ENCODE results near the gene ATN1. TPM values are rescaled to one million over a fixed set of nuclear protein-coding genes. Genes with fewer than 3 reads are reported as not detected.

ATN1 gene
- total and polyA plus RNA-seq, 2 of the 4 experiments (the other 2 are of a cell fraction) = 3.4 to 58.7 TPM

GRCh38 chr12:6979021-6979420 lies 51.3 kb downstream of the ATN1 start:
- intact Hi-C loops (cut with micrococcal nuclease) (no loop called here), dilution Hi-C loops (cut with HindIII; ENCODE audit: low sequenced_read_pairs, unreplicated experiment) (no loop called here), in situ Hi-C loops (cut with MboI; ENCODE audit: low sequenced_read_pairs) (no loop called here)
- Histone ChIP-seq H3K4me1 (ENCODE audit: control insufficient read depth, insufficient read depth, low read length) (no peaks in the 10 kb centered on the region), H2BK15ac (ENCODE audit: low read depth, low read length) (no peak overlapping the region), H4K20me1 (ENCODE audit: insufficient read depth, low read length) (no peaks in the 10 kb centered on the region), H3K4me3 (ENCODE audit: insufficient read depth, low read depth, low read length) (no peak overlapping the region), H2AK9ac (replicated peaks; ENCODE audit: low read depth, low read length, poor library complexity) (no peak overlapping the region), H4K5ac (ENCODE audit: low read depth, low read length) (no peak overlapping the region), H3K4me2 (ENCODE audit: low read depth, low read length) (no peak overlapping the region), H3K18ac (ENCODE audit: low read depth, low read length) (no peak overlapping the region), H3K14ac (replicated peaks; ENCODE audit: low read depth, low read length) (no peak overlapping the region), H3K9me1 (ENCODE audit: insufficient read depth, low read length) (peaks cover 3% of the 10 kb centered on the region; the same call in 1 of the 2 replicates), H2BK20ac (ENCODE audit: low read depth, low read length) (no peak overlapping the region), H3K23ac (ENCODE audit: low read depth, low read length) (no peak overlapping the region), H3K9me3 (ENCODE audit: control insufficient read depth, insufficient read depth, low read length) (no peaks in the 10 kb centered on the region), H2BK5ac (ENCODE audit: low read depth, low read length, poor library complexity, severe bottlenecking) (no peak overlapping the region), H2AK5ac (ENCODE audit: low read depth, low read length) (no peak overlapping the region), H3K4ac (ENCODE audit: low read depth, low read length) (no peak overlapping the region), H2BK120ac (ENCODE audit: low read depth, low read length) (no peak overlapping the region), H2AFZ (replicated peaks; ENCODE audit: low read length, poor library complexity) (no peak overlapping the region), H3K79me1 (ENCODE audit: low read depth in 1 of 2, low read length in 2 of 2) (peaks cover 6 to 17% of the 10 kb centered on the region in 2 experiments), H3K36me3 (ENCODE audit: control insufficient read depth, insufficient read depth, low read length) (peaks cover 70% of the 10 kb centered on the region), H3K27ac (ENCODE audit: insufficient read depth, low read length) (no peak overlapping the region), H4K91ac (ENCODE audit: insufficient read depth, low read depth, low read length) (no peak overlapping the region), H3K27me3 (ENCODE audit: control insufficient read depth, insufficient read depth, low read length) (no peaks in the 10 kb centered on the region), H3K56ac (ENCODE audit: extremely low read depth, insufficient read depth, low read length) (no peak overlapping the region), H4K8ac (ENCODE audit: low read depth in 2 of 2, low read length in 2 of 2) (no peak overlapping the region), H3K9ac (ENCODE audit: low read depth, low read length) (no peak overlapping the region)
- 100% methylated on average over 2 of the region's 6 CpGs; no CpG with 5 or more reads in 1 of the 2 experiments for WGBS, 2 experiments (ENCODE audit: extremely low coverage in 2 of 2, insufficient read length in 1 of 2)
- DNase-seq (no peak), ATAC-seq (ENCODE audit: low read depth) (no peak)
- BruUV-seq (replicated peaks) = no TSS peak
- no peak for TF ChIP-seq POLR2A (IDR thresholded peaks at IDR 0.05; ENCODE audit: low read depth, low read length)
- no peak for TF ChIP-seq SMC3 (IDR thresholded peaks at IDR 0.05; ENCODE audit: low read depth, low read length)
- no peak for TF ChIP-seq MXI1 (IDR thresholded peaks at IDR 0.05; ENCODE audit: borderline replicate concordance, low read depth, low read length)
- no peak for TF ChIP-seq RCOR1 (IDR thresholded peaks at IDR 0.05; ENCODE audit: insufficient replicate concordance, low read length)
- no peak for TF ChIP-seq BHLHE40 (IDR thresholded peaks at IDR 0.05; ENCODE audit: low read depth, low read length)
- TF ChIP-seq CTCF (conservative IDR thresholded peaks at IDR 0.05; ENCODE audit: low read depth, low read length) = no peak
- no peak for TF ChIP-seq RAD21 (IDR thresholded peaks at IDR 0.05; ENCODE audit: low read length)
- no peak for TF ChIP-seq USF2 (IDR thresholded peaks at IDR 0.05; ENCODE audit: low read depth, low read length)
- no peak for TF ChIP-seq CHD1 (IDR thresholded peaks at IDR 0.05; ENCODE audit: low read depth, low read length)
- TF ChIP-seq FOS (IDR thresholded peaks at IDR 0.05; ENCODE audit: low read depth, low read length) = no peak
- no peak for TF ChIP-seq RFX5 (IDR thresholded peaks at IDR 0.05; ENCODE audit: low read depth, low read length)
- no peak for TF ChIP-seq MAFK (IDR thresholded peaks at IDR 0.05; ENCODE audit: low read depth, low read length)
- no peak for TF ChIP-seq ELK1 (IDR thresholded peaks at IDR 0.05; ENCODE audit: borderline replicate concordance, low read depth, low read length)
- POLR2A ChIA-PET (ENCODE audit: unreplicated experiment) = no interaction called here
- CTCF ChIA-PET = no interaction called here

Measured in IMR-90 (cell line).